Pancreas (tissue), 10 donors: Measurements from ENCODE around the gene TARP.

Experiments
- ATAC-seq, 4 donors: fragments of 200-7000 bp; cut with Tn5 transposase; one replicate each; pipeline versions ENCODE4 v1.8.0 to v1.9.1; 2020; ENCODE audit warnings: mild to moderate bottlenecking in 4 of 4, moderate library complexity in 4 of 4
- DNase-seq, 6 donors: peaks; one replicate each; pipeline ENCODE4 v3.0.0-alpha.2; 2020
- FAIRE-seq: peaks from 2 replicates; lab custom pipeline; 2012; peaks lifted over from hg19 to GRCh38; lab: Jason Lieb, UNC
- H3K27ac ChIP-seq, 4 donors: fragments of 200-600 bp; sonication (generic); 1 replicate in 3 of 4; 2 replicates in 1 of 4; pipeline versions ENCODE4 v1.5.0 to v1.8.0; 2020
- H3K27me3 ChIP-seq, 4 donors: fragments of 200-600 bp; one replicate each; pipeline ENCODE4 v1.8.0; 2021
- H3K36me3 ChIP-seq, 3 donors: fragments of 200-600 bp; sonication (generic) in 1 of 3; one replicate each; pipeline versions ENCODE4 v1.5.0 to v1.8.0; 2020 to 2021
- H3K4me1 ChIP-seq, 3 donors: fragments of 200-600 bp; one replicate each; pipeline ENCODE4 v1.8.0; 2021
- H3K4me3 ChIP-seq, 4 donors: fragments of 200-600 bp; sonication (generic) in 2 of 4; one replicate each; pipeline versions ENCODE4 v1.5.0 to v1.8.0; 2020 to 2021
- H3K9me3 ChIP-seq, 4 donors: fragments of 200-600 bp; one replicate each; pipeline ENCODE4 v1.8.0; 2021
- WGBS, 2 donors: extraction: QIAGEN DNeasy Blood & Tissue Kit; methylation state at CpG; one replicate each; pipeline ENCODE4 v1.1.7; 2013; 5-methylcytosine and 5-hydroxymethylcytosine counted together
- intact Hi-C, 3 donors: fragments of 100-400 bp; cut with DNase I; formaldehyde crosslinking; loops; one replicate each; pipeline versions ENCODE4 v1.11.1 to v1.14.2; 2022
- TF ChIP-seq, protein P1 (sequence below), 4 donors: fragments of 200-600 bp; sonication (generic) in 3 of 4; IDR thresholded peaks; one replicate each; pipeline versions ENCODE4 v1.5.0 to v1.8.0; 2021; ENCODE audit warnings: antibody characterized with exemption in 4 of 4
- donor health status: healthy with polysubstance abuse.
- donor health status: DM: no; HTN: no; CAD: no; lungs with moderate emphysema.
- donor health status: DM: no; HTN: no; CAD: no.
- donor health status: control.
- donor health status: control.
- donor health status: Bipolar disorder and iron deficiency.
- donor health status: DM: yes; HTN: yes; CAD: no.
- donor health status: DM: no; HTN: no; CAD: no.
- donor health status: DM: no; HTN: no; CAD: no.
- donor health status: DM: yes; HTN: yes; CAD: no.

TARP gene

GRCh38 chr7:38283107-38283506 is 9.7 kb upstream of the TARP start:
- TF ChIP-seq, protein P1, sequence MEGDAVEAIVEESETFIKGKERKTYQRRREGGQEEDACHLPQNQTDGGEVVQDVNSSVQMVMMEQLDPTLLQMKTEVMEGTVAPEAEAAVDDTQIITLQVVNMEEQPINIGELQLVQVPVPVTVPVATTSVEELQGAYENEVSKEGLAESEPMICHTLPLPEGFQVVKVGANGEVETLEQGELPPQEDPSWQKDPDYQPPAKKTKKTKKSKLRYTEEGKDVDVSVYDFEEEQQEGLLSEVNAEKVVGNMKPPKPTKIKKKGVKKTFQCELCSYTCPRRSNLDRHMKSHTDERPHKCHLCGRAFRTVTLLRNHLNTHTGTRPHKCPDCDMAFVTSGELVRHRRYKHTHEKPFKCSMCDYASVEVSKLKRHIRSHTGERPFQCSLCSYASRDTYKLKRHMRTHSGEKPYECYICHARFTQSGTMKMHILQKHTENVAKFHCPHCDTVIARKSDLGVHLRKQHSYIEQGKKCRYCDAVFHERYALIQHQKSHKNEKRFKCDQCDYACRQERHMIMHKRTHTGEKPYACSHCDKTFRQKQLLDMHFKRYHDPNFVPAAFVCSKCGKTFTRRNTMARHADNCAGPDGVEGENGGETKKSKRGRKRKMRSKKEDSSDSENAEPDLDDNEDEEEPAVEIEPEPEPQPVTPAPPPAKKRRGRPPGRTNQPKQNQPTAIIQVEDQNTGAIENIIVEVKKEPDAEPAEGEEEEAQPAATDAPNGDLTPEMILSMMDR (IDR thresholded peaks at IDR 0.05), result no peak
- H3K9me3 ChIP-seq, result no peaks in the 10 kb centered on the region
- ATAC-seq (no peak), FAIRE-seq (no peak), DNase-seq (no peak)
- no peaks in the 10 kb centered on the region for H3K36me3 ChIP-seq
- no peaks in the 10 kb centered on the region for H3K27me3 ChIP-seq
- H3K27ac ChIP-seq, result no peak overlapping the region
- 65 to 75% methylated on average over 4 of the region's 4 CpGs for WGBS, 2 donors
- no peaks in the 10 kb centered on the region for H3K4me1 ChIP-seq
- no peak overlapping the region for H3K4me3 ChIP-seq
- intact Hi-C loops, result no loop called here

- 69 to 71% methylated on average over 3 of the region's 3 CpGs for WGBS, 2 donors
- no peaks in the 10 kb centered on the region for H3K4me1 ChIP-seq
- no peaks in the 10 kb centered on the region for H3K9me3 ChIP-seq
- H3K27me3 ChIP-seq, result no peaks in the 10 kb centered on the region
- no peak overlapping the region for H3K27ac ChIP-seq
- H3K4me3 ChIP-seq, result no peak overlapping the region
- no peak for FAIRE-seq
- TF ChIP-seq, protein P1 (IDR thresholded peaks at IDR 0.05), result no peak
- ATAC-seq, result no peak
- DNase-seq, result no peak
- no peaks in the 10 kb centered on the region for H3K36me3 ChIP-seq
- intact Hi-C loops, result no loop called here
These were observed 8.6 kb upstream of the TARP start for GRCh38 chr7:38282081-38282480.

DNA sequence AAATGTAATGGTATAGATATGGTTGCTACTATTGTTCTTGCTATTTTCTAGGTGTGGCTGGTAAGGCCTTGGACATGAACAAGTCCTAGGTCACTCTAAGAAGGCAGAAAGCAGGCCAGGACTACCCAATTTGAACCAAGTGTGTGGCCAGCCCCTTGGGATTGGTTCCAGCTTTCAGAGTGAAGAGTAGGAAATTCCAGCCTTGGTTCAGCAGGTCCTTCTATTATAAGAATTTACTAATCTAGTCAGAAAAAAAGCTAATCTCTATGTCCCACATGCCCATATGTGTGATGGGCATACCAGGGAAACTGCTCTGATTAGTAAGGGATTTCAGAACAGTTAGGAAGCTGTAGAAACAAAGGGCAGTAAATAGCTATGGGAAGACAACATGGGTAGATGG is 7.8 kb upstream of the TARP start:
- DNase-seq (no peak), ATAC-seq (no peak)

DNA sequence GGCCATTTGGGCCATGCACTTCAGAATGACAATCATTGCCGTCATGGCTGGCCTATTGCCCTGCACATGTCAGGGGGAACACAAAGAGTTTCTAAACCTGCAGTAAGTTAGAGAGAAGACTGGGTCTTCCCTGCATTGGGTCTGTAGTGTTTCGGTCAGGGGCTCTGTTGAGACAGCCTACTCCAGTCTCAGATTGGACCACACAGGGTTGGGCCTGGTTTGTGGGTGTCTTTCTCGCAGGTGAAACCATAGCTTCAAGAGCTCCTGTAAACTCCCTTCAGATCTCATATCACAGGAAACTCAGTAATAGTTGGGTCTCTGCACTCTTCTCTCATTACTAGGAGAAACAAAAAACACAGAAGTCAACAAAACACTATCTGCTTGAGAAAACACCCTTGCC is 7.3 kb upstream of the TARP start:
- H3K27ac ChIP-seq, result no peak overlapping the region
- ATAC-seq (no peak), FAIRE-seq (no peak), DNase-seq (no peak)
- TF ChIP-seq, protein P1 (IDR thresholded peaks at IDR 0.05), result no peak
- H3K9me3 ChIP-seq, result no peaks in the 10 kb centered on the region
- intact Hi-C loops, result no loop called here
- 91 to 95% methylated on average over 3 of the region's 3 CpGs for WGBS, 2 donors
- no peaks in the 10 kb centered on the region for H3K4me1 ChIP-seq
- no peak overlapping the region for H3K4me3 ChIP-seq
- H3K36me3 ChIP-seq, result no peaks in the 10 kb centered on the region
- H3K27me3 ChIP-seq, result no peaks in the 10 kb centered on the region

More for the DNA sequence above, 7.8 kb upstream of the TARP start:
- no peaks in the 10 kb centered on the region for H3K27me3 ChIP-seq
- no peak overlapping the region for H3K27ac ChIP-seq
- no peaks in the 10 kb centered on the region for H3K4me1 ChIP-seq
- no peak for FAIRE-seq
- intact Hi-C loops, result no loop called here
- TF ChIP-seq, protein P1 (IDR thresholded peaks at IDR 0.05), result no peak
- H3K36me3 ChIP-seq, result no peaks in the 10 kb centered on the region
- H3K4me3 ChIP-seq, result no peak overlapping the region
- H3K9me3 ChIP-seq, result no peaks in the 10 kb centered on the region

DNA sequence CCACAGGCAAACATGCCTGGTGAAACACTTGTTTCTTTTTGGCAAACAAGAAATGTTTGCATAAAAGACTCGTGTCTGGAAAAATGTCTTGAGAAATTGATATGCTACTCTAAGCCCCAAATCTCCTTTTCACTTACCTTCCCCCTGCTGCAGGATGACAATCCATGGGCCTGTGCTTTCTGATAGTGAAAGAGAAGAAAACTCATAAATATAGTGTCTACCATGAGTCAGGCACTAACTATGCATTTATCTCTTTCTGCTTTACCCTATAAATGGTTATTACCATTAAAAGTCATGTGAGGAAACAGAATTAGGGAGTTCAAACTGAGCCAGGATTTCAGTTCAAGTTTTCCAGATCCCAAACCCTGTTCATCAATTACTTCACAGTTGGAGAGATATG is 6.6 kb upstream of the TARP start:
- no peak overlapping the region for H3K27ac ChIP-seq
- H3K36me3 ChIP-seq, result no peaks in the 10 kb centered on the region
- no peaks in the 10 kb centered on the region for H3K4me1 ChIP-seq
- ATAC-seq, result no peak
- FAIRE-seq, result no peak
- no peak for DNase-seq
- no peak overlapping the region for H3K4me3 ChIP-seq
- H3K27me3 ChIP-seq, result no peaks in the 10 kb centered on the region
- TF ChIP-seq, protein P1 (IDR thresholded peaks at IDR 0.05), result no peak
- 19 to 24% methylated on average over 1 of the region's 1 CpG for WGBS, 2 donors
- H3K9me3 ChIP-seq, result no peaks in the 10 kb centered on the region
- intact Hi-C loops, result no loop called here
